ENCODE data around the gene HOXC4. TPM values are rescaled to one million over a fixed set of nuclear protein-coding genes. Genes with fewer than 3 reads are reported as not detected.

HOXC4 gene
- total and polyA plus RNA-seq, 2 of the 8 experiments (the other 6 are each of a cell fraction or from before 2014, with no cell fraction given), result not detected

GRCh38 chr12:54009171-54010052 lies 44.2 kb upstream of the HOXC4 start (continued):
- TF ChIP-seq ATF2 (IDR thresholded peaks at IDR 0.05; ENCODE audit: low read length), result no peak
- TF ChIP-seq POU5F1 (IDR thresholded peaks at IDR 0.05; ENCODE audit: low read depth, low read length), result no peak
- no peak for TF ChIP-seq KDM4A (IDR thresholded peaks at IDR 0.05; ENCODE audit: low read depth, low read length, severe bottlenecking)
- TF ChIP-seq CBX8 (IDR thresholded peaks at IDR 0.05; ENCODE audit: borderline replicate concordance, low read depth, low read length), result peak; percentile 28; the same call in 1 of the 2 replicates
- TF ChIP-seq CTBP2 (IDR thresholded peaks at IDR 0.05; ENCODE audit: borderline replicate concordance, insufficient read depth, insufficient read length, low read length), result no peak
- 0 out of 2 replicates have a peak, but pooled peaks have one; percentile 14 for TF ChIP-seq MAX (IDR thresholded peaks at IDR 0.05)
- TF ChIP-seq POLR2A (IDR thresholded peaks at IDR 0.05; ENCODE audit: control extremely low read depth in 1 of 2, low read depth in 2 of 2, low read length in 2 of 2), result no peak
- no peak for TF ChIP-seq YY1 (IDR thresholded peaks at IDR 0.05; ENCODE audit: low read depth, low read length)
- peak; percentile 96 for TF ChIP-seq EZH2 (IDR thresholded peaks at IDR 0.05; ENCODE audit: low read depth, low read length, severe bottlenecking)
- TF ChIP-seq RNF2 (IDR thresholded peaks at IDR 0.05; ENCODE audit: borderline replicate concordance, low read depth, low read length, missing control alignments, poor library complexity, severe bottlenecking), result peak; percentile 90
- 0 out of 2 replicates have a peak, but pooled peaks have one; percentile 18 for TF ChIP-seq E2F6 (IDR thresholded peaks at IDR 0.05)
- no peak for TF ChIP-seq ZNF274 (IDR thresholded peaks at IDR 0.05; ENCODE audit: borderline replicate concordance, extremely low read depth, low read length)
- TF ChIP-seq FOSL1 (IDR thresholded peaks at IDR 0.05; ENCODE audit: insufficient read depth, low read depth, low read length), result no peak
- no peak for TF ChIP-seq SP4 (IDR thresholded peaks at IDR 0.05; ENCODE audit: low read length)
- no peak for TF ChIP-seq CEBPB (IDR thresholded peaks at IDR 0.05; ENCODE audit: low read depth, low read length)
- TF ChIP-seq JUND (IDR thresholded peaks at IDR 0.05; ENCODE audit: low read length), result no peak

All from H1 (cell line).